Panc1 (cell line): ENCODE data around the gene OLIG2. TPM values are rescaled to one million over a fixed set of nuclear protein-coding genes. Genes with fewer than 3 reads are reported as not detected.

Source experiments
- ATAC-seq: fragments of 200-7000 bp; cut with Tn5 transposase; 2 replicates; pipeline ENCODE4 v1.9.1; 2020; ENCODE audit warnings: mild to moderate bottlenecking, moderate library complexity
- BruUV-seq: library from RNA; stranded (reverse); fragments of 400-500 nt; replicated peaks from 2 replicates; lab custom pipeline; 2021; lab: Mats Ljungman, UMichigan
- CTCF ChIA-PET: fragments of 300-600 bp; sonication (Branson Sonifier 250); formaldehyde crosslinking; loops from one replicate; lab custom pipeline; 2022; ENCODE audit warnings: antibody characterized with exemption; lab: Charles Lee
- POLR2A ChIA-PET: fragments of 300-600 bp; sonication (Branson Sonifier 250); formaldehyde crosslinking; loops from one replicate; lab custom pipeline; 2022; ENCODE audit warnings: antibody characterized with exemption; lab: Charles Lee
- DNase-seq: peaks from one replicate; pipeline ENCODE4 v3.0.0-alpha.2; 2010; ENCODE audit warnings: low read depth, low spot score
- H3K27ac ChIP-seq: 2 replicates; pipeline ENCODE4 v1.5.1; 2011; ENCODE audit warnings: mild to moderate bottlenecking, low read length, inconsistent platforms
- H3K27me3 ChIP-seq: fragments of 200-500 bp; sonication (Bioruptor generic); 2 replicates; pipeline ENCODE4 v1.6.0; 2014; ENCODE audit warnings: low read length, inconsistent platforms; ENCODE audit not compliant: control insufficient read depth, insufficient read depth
- H3K36me3 ChIP-seq: fragments of 200-500 bp; sonication (Bioruptor generic); 2 replicates; pipeline ENCODE4 v1.5.1; 2014; ENCODE audit warnings: inconsistent platforms, mild to moderate bottlenecking, low read length, moderate library complexity; ENCODE audit not compliant: control insufficient read depth, insufficient read depth
- H3K4me1 ChIP-seq: 2 replicates; pipeline ENCODE4 v1.5.1; 2011; ENCODE audit warnings: inconsistent platforms, mild to moderate bottlenecking, low read length, moderate library complexity; ENCODE audit not compliant: control insufficient read depth, insufficient read depth
- H3K4me3 ChIP-seq, 2 experiments: 2 replicates each; pipeline ENCODE4 v1.5.1; 2011 to 2012; ENCODE audit warnings: low read depth in 2 of 2, low read length in 2 of 2, mild to moderate bottlenecking in 2 of 2, inconsistent platforms in 1 of 2, moderate library complexity in 1 of 2
- H3K9me3 ChIP-seq: fragments of 200-500 bp; sonication (Bioruptor generic); 2 replicates; pipeline ENCODE4 v1.5.1; 2014; ENCODE audit warnings: low read depth, mild to moderate bottlenecking, inconsistent platforms, low read length, moderate library complexity; ENCODE audit not compliant: control insufficient read depth, insufficient read depth
- POLR2AphosphoS5 ChIP-seq: IDR thresholded peaks from 2 replicates; pipeline ENCODE4 v1.6.1; 2012; ENCODE audit warnings: mild to moderate bottlenecking, low read depth, low read length, moderate library complexity
- REST ChIP-seq, 2 experiments: IDR thresholded peaks; 2 replicates each; pipeline ENCODE4 v1.6.1; 2011 to 2012; ENCODE audit warnings: low read depth in 2 of 2, control low read depth in 1 of 2, low read length in 1 of 2, mild to moderate bottlenecking in 1 of 2, moderate library complexity in 1 of 2; ENCODE audit not compliant: insufficient read depth in 1 of 2
- SIN3A ChIP-seq: IDR thresholded peaks from 2 replicates; pipeline ENCODE4 v1.6.1; 2012; ENCODE audit warnings: low read depth, mild to moderate bottlenecking, low read length, moderate library complexity, borderline replicate concordance; ENCODE audit not compliant: insufficient read depth
- TCF7L2 ChIP-seq: IDR thresholded peaks from 2 replicates; pipeline ENCODE4 v1.6.1; 2011; ENCODE audit warnings: mild to moderate bottlenecking, low read depth, low read length, inconsistent platforms
- in situ Hi-C: cut with HindIII; loops from 2 replicates; pipeline ENCODE4 v1.10.0; 2016; ENCODE audit warnings: low sequenced_read_pairs, low pct_unique_long_range_greater_than_20kb
- intact Hi-C: fragments of 100-400 bp; cut with micrococcal nuclease; formaldehyde crosslinking; loops from one replicate; pipeline ENCODE4 v1.10.0; 2022; ENCODE audit not compliant: unreplicated experiment
- total RNA-seq: library from RNA; stranded (reverse); gene quantifications from one replicate; pipeline ENCODE4 v1.2.1, GENCODE V29; 2021; ENCODE audit not compliant: unreplicated experiment
- TF ChIP-seq, protein P1 (sequence below): fragments of 450-650 bp; IDR thresholded peaks from 2 replicates; pipeline ENCODE4 v1.5.1; 2017; ENCODE audit warnings: mild to moderate bottlenecking

The OLIG2 gene
- total RNA-seq, 1 experiment from 2014 or later, result not detected

DNA sequence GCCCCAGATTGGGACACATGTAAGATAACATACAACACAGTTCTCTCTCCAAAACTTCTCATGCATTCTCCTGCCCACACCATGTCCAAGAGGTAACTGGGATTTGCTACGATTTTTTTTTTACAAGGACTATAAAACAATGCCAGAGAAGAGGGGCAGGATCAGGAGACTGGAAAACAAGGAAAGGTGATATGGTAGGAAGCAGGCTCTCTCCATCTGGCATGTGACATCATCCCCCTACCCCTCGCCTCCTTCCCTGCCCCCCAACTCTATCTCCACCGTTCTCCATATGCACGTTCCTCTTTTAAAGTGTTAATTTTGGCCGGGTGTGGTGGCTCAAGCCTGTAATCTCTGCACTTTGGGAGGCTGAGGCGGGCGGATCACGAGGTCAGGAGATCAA lies 20.7 kb downstream of the OLIG2 start:
- Histone ChIP-seq H3K27me3 (no peaks in the 10 kb centered on the region; the same call in 1 of the 2 replicates), H3K27ac (no peak overlapping the region), H3K36me3 (no peaks in the 10 kb centered on the region), H3K4me3 (no peak overlapping the region), H3K9me3 (no peaks in the 10 kb centered on the region), H3K4me1 (no peaks in the 10 kb centered on the region)
- POLR2A ChIA-PET, result no interaction called here
- TF ChIP-seq TCF7L2 (no peak), REST (IDR thresholded peaks at IDR 0.05; ENCODE audit: insufficient read depth in 1 of 2, low read depth in 2 of 2, low read length in 1 of 2) (no peak)
- TF ChIP-seq, protein P1, sequence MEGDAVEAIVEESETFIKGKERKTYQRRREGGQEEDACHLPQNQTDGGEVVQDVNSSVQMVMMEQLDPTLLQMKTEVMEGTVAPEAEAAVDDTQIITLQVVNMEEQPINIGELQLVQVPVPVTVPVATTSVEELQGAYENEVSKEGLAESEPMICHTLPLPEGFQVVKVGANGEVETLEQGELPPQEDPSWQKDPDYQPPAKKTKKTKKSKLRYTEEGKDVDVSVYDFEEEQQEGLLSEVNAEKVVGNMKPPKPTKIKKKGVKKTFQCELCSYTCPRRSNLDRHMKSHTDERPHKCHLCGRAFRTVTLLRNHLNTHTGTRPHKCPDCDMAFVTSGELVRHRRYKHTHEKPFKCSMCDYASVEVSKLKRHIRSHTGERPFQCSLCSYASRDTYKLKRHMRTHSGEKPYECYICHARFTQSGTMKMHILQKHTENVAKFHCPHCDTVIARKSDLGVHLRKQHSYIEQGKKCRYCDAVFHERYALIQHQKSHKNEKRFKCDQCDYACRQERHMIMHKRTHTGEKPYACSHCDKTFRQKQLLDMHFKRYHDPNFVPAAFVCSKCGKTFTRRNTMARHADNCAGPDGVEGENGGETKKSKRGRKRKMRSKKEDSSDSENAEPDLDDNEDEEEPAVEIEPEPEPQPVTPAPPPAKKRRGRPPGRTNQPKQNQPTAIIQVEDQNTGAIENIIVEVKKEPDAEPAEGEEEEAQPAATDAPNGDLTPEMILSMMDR, result no peak
- ATAC-seq, result no peak
- intact Hi-C loops (no loop called here), in situ Hi-C loops (no loop called here)
- no peak for DNase-seq
- CTCF ChIA-PET, result no interaction called here
- BruUV-seq, result no TSS peak

DNA sequence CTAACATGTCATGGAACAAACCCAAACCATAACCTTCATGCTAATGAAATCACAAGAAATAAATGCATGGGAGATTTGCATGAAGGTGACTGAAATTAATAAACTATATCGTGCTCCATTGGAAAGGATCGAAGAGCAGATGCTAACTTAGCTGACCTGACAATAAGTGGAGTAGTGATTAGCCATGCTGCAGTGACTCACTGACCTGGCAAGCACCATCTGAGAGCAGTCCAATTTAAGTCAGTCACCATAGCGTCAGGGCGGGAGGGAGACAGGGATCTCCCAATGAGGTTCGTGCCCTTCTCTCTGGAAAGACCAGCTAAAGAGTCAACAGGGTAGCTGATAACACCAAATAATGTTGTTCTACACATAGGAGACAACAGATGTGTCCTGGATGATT lies 21.5 kb downstream of the OLIG2 start:
- H3K27ac ChIP-seq, result no peak overlapping the region
- no TSS peak for BruUV-seq
- no peaks in the 10 kb centered on the region for H3K9me3 ChIP-seq
- ChIA-PET CTCF (no interaction called here), POLR2A (no interaction called here)
- in situ Hi-C loops, result no loop called here
- TF ChIP-seq POLR2AphosphoS5 (no peak), TCF7L2 (no peak), SIN3A (no peak), REST (IDR thresholded peaks at IDR 0.05; ENCODE audit: insufficient read depth in 1 of 2, low read depth in 2 of 2, low read length in 1 of 2) (no peak)
- TF ChIP-seq, protein P1, result no peak
- no peak for DNase-seq
- no peaks in the 10 kb centered on the region for H3K36me3 ChIP-seq
- no peaks in the 10 kb centered on the region; the same call in 1 of the 2 replicates for H3K27me3 ChIP-seq
- intact Hi-C loops, result no loop called here
- H3K4me1 ChIP-seq, result no peaks in the 10 kb centered on the region
- H3K4me3 ChIP-seq, result no peak overlapping the region
- no peak for ATAC-seq
